Ramos (cell line): ENCODE measurements around the gene RTTN.

Source experiments
- in situ Hi-C: fragments of 300-500 bp; cut with MboI; formaldehyde crosslinking; loops from one replicate; pipeline ENCODE4 v1.14.3; 2022; ENCODE audit warnings: low sequenced_read_pairs; ENCODE audit not compliant: unreplicated experiment

RTTN gene

GRCh38 chr18:70089858-70090257 lies 115.6 kb downstream of the RTTN start:
- in situ Hi-C loops: loop anchor here (25.0 kb wide), 1 partner anchor 1228 kb away; no protein-coding TSS in a partner anchor

DNA sequence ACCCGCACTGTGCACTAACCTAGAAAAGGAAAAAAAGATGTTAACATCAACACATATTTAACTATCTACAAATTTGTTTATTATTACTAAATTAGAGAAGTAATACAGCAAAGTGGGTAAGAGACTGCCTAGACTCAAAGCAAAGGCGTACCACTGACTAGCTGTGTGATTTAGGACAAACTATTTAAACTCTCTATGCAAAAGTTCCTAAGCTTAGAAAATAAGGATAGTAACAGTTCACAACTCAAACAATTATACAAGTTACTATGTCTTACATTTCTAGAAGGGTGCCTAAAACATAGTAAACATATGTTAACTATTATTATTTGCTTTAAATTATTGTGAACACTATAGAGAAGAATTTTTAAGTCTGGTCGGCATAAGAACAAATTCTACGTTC lies 119.4 kb downstream of the RTTN start:
- in situ Hi-C loops: loop anchor here (25.0 kb wide), 1 partner anchor 1224 kb away; no protein-coding TSS in a partner anchor

GRCh38 chr18:70085641-70086040 lies 119.8 kb downstream of the RTTN start:
- in situ Hi-C loops: loop anchor here (25.0 kb wide), 1 partner anchor 1223 kb away; no protein-coding TSS in a partner anchor

DNA sequence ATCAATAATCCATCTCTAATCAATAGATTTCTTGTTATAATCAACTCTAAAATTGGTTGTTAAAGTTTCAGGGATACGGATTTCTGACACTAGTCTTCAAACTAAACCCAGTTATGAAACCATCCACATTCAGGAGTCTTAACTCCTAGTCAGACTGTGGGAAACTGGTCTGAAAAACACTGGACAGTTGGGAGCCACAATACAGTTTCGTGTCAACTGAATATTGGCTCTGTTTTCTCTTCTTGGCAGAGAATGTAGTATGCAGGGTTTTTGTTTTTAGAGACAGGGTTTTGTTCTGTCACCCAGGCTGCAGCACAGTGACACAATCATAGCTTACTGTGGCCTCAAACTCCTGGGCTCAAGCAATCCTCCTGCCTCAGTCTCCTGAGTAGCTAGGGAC lies 123.1 kb downstream of the RTTN start:
- in situ Hi-C loops: loop anchor here (25.0 kb wide), 1 partner anchor 1220 kb away; no protein-coding TSS in a partner anchor

DNA sequence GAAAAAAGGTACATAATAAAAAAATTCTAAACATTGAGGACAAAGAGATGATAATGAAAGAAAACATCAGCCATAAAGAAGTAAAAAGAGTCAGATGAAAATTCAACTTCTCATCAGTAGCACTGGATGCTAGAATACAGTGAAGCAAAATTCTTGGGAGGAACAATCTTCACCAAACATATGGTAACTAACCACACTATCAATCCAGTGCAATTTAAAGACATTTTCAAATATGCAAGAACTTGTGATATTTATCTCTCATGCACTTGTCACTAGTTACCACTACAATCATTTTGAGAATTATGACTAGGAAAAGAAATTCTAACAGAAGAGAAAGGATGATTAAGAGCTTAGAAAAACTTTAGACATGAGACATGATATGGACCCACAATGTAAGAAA lies 127.4 kb downstream of the RTTN start:
- in situ Hi-C loops: loop anchor here (25.0 kb wide), 1 partner anchor 1216 kb away; no protein-coding TSS in a partner anchor

DNA sequence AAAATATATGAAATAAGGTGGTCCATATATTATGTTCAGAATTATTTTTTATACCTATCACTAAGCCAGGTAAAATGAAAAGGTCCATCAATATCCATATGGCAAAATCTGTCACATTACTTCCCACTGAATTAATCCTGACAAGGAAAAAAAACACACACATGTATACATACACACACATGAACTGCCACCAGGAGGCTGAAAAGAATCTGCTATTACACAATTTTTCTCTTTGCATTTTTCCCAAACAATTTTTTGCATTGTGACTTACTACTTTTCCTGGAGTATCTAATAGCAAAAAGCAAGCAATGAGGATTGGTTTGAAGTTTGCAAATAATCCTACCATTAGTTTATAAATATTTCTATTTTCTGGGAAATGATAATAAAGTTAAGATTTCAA lies 129.6 kb downstream of the RTTN start:
- in situ Hi-C loops: loop anchor here (25.0 kb wide), 1 partner anchor 1214 kb away; no protein-coding TSS in a partner anchor

DNA sequence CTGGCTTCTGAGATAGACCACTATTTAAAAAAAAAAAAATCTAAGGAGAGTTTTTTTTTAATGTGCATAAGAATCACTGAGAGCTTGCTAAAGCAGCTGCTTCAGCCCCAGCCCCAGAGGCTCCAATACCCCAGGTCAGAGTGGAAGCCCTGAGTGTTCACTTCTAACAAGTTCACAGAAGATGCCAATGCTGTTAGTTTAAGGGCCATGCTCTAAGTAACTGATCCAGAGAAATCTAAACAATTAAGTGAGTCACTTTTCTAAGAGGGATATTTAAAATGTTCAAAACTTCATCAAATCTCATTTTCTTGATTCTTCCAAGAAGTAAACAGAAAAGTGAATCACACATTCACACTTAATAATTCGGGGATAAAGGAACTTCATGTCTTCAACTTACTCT lies 131.4 kb downstream of the RTTN start:
- in situ Hi-C loops: no loop called here

- in situ Hi-C loops: no loop called here
Measured at GRCh38 chr18:70073432-70073831, 132.1 kb downstream of the RTTN start.

DNA sequence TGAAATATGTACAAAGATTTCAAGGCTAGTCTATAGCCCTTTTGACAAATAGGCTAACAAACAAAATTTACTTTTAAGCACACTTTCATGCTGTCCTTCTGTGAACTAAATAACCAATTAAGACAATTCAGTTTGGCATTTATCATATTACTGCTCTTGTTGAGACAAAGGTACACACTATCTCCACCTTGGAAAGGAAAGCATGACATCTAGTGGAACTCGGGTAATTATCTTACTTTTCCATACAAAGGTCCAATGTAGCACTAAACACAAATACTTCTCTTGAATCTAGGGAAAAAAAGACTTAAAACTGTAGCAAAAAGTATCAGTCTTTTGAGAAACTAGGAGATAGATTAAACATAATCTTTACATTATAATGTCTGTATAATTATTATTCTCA lies 132.8 kb downstream of the RTTN start:
- in situ Hi-C loops: no loop called here

GRCh38 chr18:70069965-70070364 lies 135.5 kb downstream of the RTTN start:
- in situ Hi-C loops: no loop called here

GRCh38 chr18:70069382-70069781 lies 136.1 kb downstream of the RTTN start:
- in situ Hi-C loops: no loop called here

DNA sequence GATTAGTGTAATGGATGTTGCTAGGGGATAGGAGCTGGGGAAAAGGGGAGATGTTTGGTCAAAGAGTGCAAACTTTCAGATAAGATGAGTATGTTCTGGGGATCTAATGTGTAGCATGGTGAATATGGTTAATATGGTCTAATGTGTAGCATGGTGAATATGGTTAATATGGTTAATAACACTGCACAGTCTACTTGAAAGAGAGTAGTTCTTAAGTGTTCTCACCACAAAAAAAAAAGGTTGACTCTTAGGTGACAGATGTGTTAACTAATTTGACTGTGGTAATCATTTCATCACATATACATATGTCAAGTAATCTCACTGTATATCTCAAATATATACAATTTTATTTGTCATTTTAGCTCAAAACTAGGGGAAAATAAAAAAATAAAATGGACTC lies 136.5 kb downstream of the RTTN start:
- in situ Hi-C loops: no loop called here

DNA sequence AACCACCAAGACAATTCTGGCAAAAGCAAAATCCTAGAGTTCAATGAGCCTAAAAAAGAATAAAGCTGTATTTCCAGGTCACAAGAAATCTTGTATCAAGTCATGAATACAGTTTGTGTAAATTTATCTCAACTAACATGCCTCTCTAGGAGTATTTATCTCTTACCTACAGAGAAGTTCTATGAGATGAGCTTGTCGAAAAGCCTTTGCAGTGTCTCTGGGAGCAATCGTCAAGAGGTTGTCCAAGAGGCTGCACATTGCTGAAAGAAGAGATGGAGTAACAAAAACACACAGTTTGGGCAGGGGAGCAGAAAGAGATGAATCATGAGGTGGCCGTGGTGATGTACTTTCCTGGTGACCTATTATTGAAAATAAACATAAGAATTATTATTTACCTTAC lies 145.8 kb downstream of the RTTN start:
- in situ Hi-C loops: no loop called here

DNA sequence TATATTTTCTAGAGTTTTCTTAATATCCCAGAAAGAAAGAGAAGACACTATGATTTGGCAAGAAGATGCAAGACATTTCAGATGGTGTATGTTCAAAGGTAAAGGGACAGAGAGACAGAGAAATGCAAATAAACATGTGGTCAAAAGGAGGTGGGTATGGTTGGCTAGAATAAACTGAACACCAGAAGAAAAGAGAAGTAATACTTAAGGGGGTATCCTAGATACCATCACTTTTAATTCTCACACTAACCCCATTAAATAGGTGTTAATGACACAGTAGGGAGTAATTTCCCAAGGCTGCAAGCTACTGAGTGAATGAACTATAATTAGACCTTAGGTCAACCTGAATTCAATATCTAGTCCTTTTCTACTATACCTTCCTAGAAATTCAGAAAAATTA lies 146.6 kb downstream of the RTTN start:
- in situ Hi-C loops: no loop called here

DNA sequence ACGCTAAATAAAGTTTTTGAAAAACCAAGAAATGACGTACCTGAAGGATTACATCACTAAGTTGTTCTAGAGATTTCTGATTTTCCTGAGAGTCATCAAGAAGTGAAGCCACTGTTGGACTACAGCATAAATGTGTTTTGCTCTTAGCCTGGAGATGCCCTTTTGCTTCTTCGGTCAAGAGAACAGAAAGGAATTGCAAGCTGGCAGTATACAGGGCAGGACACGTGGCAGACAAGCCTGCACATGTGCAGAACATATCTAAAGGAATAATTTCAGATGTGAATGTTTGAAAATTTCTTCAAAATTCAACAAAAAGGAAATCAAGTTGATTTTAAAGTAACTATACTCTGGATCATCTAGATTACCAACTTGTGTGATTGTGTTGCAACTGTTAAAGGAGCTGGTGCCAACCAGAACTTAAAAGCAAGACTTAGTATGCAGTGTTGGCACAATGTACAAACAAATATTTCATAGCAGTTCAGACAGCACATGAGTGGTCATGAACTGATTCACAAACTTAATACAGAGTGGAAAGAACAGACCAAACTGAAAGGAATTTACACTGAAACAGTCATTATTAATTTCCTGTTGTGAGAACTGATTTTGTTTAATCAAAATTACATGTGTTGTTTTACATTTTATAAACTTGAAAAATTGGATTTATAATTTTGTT lies 157.4 kb downstream of the RTTN start:
- in situ Hi-C loops: no loop called here

DNA sequence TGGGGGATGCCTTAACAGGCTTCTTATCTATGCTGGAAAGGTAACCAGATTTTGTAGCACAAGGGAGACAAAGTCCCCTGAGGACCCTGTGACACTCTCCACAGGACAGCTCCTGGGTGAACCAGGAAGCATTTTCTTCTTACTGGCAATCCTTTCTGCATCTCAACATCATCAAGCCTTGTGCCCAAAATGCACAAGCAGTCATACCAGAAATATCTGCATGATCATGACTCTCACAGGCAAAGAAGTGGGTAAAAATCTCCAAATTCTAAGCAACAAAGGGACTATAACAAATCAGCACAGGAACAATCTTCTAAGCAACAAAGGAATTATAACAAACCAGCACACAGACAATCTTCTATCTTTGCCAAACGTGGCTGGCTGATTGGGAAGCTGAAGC lies 158.7 kb downstream of the RTTN start:
- in situ Hi-C loops: no loop called here

- in situ Hi-C loops: no loop called here
Measured at GRCh38 chr18:70046207-70046606, 159.3 kb downstream of the RTTN start.

GRCh38 chr18:70044632-70045031 lies 160.9 kb downstream of the RTTN start:
- in situ Hi-C loops: no loop called here

- in situ Hi-C loops: no loop called here
Measured at GRCh38 chr18:70041459-70042050, 163.9 kb downstream of the RTTN start.

DNA sequence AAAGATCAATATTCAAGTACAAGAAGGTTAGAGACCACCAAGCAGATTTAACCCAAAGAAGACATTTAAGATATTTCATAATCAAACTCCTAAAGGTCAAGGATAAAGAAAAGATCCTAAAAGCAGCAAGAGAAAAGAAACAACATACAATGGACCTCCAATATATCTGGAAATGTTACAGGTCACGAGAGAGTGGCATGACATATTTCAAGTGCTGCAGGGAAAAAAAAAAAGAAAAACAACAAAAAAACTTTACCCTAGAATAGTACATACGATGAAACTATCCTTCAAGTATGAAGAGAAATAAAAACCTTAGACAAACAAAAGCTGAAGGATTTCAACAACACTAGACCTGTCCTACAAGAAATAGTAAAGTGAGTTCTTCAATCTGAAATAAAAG lies 166.3 kb downstream of the RTTN start:
- in situ Hi-C loops: no loop called here

GRCh38 chr18:70037431-70038061 lies 167.9 kb downstream of the RTTN start:
- in situ Hi-C loops: no loop called here
